ENCODE measurements around the gene CAPS. TPM values are rescaled to one million over a fixed set of nuclear protein-coding genes. Genes with fewer than 3 reads are reported as not detected.

Gene CAPS
- total and polyA plus RNA-seq, 4 donors, result 90.2 to 360 (median 223) TPM

DNA sequence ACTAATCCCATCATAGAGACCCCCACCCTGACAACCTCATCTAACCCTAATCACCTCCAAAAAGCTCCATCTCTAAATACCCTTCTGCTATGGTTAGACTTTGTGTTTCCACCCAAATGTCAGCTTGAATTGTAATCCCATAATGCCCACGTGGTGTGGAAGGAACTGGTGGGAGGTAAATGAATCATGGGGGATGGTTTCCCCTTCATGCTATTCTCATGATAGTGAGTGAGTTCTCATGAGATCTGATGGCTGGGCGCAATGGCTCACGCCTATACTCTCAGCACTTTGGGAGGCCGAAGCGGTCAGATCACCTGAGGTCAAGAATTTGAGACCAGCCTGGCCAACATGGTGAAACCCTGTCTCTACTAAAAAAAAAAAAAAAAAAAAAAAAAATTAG, 6.8 kb upstream of the CAPS start:
- Histone ChIP-seq H3K4me1 (ENCODE audit: control insufficient read depth in 5 of 5, insufficient read depth in 5 of 5, low read length in 5 of 5) (peaks cover 0 to 16% (median 0%) of the 10 kb centered on the region in 5 donors), H3K9me3 (ENCODE audit: control insufficient read depth in 4 of 4, insufficient read depth in 3 of 4, low read length in 3 of 4) (no peaks in the 10 kb centered on the region), H3K36me3 (ENCODE audit: control insufficient read depth in 4 of 4, insufficient read depth in 4 of 4, low read length in 4 of 4) (peaks cover 0 to 8% (median 3%) of the 10 kb centered on the region in 4 donors), H3K27me3 (ENCODE audit: control insufficient read depth in 3 of 3, insufficient read depth in 3 of 3, low read length in 2 of 3) (no peaks in the 10 kb centered on the region), H3K9ac (ENCODE audit: insufficient read depth in 1 of 2, low read length in 2 of 2) (no peak overlapping the region), H3K4me3 (no peak overlapping the region), H3K27ac (ENCODE audit: low read depth in 1 of 2, low read length in 1 of 2) (no peak overlapping the region)
- TF ChIP-seq, protein P1, sequence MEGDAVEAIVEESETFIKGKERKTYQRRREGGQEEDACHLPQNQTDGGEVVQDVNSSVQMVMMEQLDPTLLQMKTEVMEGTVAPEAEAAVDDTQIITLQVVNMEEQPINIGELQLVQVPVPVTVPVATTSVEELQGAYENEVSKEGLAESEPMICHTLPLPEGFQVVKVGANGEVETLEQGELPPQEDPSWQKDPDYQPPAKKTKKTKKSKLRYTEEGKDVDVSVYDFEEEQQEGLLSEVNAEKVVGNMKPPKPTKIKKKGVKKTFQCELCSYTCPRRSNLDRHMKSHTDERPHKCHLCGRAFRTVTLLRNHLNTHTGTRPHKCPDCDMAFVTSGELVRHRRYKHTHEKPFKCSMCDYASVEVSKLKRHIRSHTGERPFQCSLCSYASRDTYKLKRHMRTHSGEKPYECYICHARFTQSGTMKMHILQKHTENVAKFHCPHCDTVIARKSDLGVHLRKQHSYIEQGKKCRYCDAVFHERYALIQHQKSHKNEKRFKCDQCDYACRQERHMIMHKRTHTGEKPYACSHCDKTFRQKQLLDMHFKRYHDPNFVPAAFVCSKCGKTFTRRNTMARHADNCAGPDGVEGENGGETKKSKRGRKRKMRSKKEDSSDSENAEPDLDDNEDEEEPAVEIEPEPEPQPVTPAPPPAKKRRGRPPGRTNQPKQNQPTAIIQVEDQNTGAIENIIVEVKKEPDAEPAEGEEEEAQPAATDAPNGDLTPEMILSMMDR (IDR thresholded peaks at IDR 0.05; ENCODE audit: control extremely low read depth, extremely low read depth), result no peak
- no peak for ATAC-seq (ENCODE audit: insufficient read depth, low FRiP score)
- WGBS, 2 donors, result 65 to 71% methylated on average over 5 of the region's 5 CpGs
- no peak for DNase-seq

DNA sequence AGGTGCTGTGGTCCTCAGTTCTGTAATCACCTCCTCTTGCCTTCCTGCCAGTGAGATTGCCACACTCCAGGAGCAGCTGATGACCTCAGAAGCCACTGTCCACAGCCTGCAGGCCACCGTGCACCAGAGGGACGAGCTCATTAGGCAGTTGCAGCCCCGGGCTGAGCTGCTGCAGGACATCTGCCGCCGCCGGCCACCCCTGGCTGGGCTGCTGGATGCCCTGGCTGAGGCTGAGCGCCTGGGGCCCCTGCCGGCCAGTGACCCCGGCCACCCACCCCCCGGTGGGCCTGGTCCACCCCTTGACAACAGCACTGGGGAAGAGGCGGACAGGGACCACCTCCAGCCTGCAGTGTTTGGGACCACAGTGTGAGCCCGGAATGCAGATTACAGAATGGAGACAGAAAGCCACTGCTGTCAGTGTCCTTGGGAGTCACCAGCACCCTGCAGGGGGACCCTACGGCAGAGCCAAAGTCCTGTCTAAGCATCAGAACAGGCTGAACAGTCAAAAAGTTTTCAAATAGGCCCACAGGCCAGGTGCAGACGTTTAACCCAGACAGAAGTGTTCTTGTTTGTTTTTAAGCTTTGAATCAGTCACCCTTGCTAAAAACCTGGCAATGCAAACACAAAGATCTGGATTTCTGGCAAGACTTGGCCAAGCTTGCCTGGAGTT, 5.1 kb upstream of the CAPS start:
- Histone ChIP-seq H3K9me3 (ENCODE audit: control insufficient read depth in 4 of 4, insufficient read depth in 3 of 4, low read length in 3 of 4) (no peaks in the 10 kb centered on the region), H3K27ac (ENCODE audit: low read depth in 1 of 2, low read length in 1 of 2) (no peak overlapping the region), H3K4me3 (no peak overlapping the region), H3K27me3 (ENCODE audit: control insufficient read depth in 3 of 3, insufficient read depth in 3 of 3, low read length in 2 of 3) (no peaks in the 10 kb centered on the region), H3K9ac (ENCODE audit: insufficient read depth in 1 of 2, low read length in 2 of 2) (no peak overlapping the region), H3K4me1 (ENCODE audit: control insufficient read depth in 5 of 5, insufficient read depth in 5 of 5, low read length in 5 of 5) (peaks cover 0 to 10% (median 0%) of the 10 kb centered on the region in 5 donors), H3K36me3 (ENCODE audit: control insufficient read depth in 4 of 4, insufficient read depth in 4 of 4, low read length in 4 of 4) (peaks cover 0 to 8% (median 3%) of the 10 kb centered on the region in 4 donors)
- 82 to 83% methylated on average over 10 to 14 of the region's 14 CpGs for WGBS, 2 donors
- TF ChIP-seq, protein P1 (IDR thresholded peaks at IDR 0.05; ENCODE audit: control extremely low read depth, extremely low read depth), result no peak
- DNase-seq, result no peak
- no peak for ATAC-seq (ENCODE audit: insufficient read depth, low FRiP score)

DNA sequence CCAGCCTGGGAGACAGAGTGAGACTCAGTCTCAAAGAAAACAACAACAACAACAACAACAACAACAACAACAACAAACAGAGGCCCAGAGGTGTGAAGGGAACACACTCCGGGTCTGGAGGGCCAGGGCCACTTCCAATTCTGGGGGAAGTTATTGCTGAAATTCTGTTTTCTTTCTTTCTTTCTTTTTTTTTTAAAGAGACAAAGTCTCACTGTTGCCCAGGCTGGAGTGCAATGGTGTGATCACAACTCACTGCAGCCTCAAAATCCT, 3.5 kb upstream of the CAPS start:
- TF ChIP-seq, protein P1 (IDR thresholded peaks at IDR 0.05; ENCODE audit: control extremely low read depth, extremely low read depth), result no peak
- Histone ChIP-seq H3K4me3 (no peak overlapping the region), H3K9me3 (ENCODE audit: control insufficient read depth in 4 of 4, insufficient read depth in 3 of 4, low read length in 3 of 4) (no peaks in the 10 kb centered on the region), H3K36me3 (ENCODE audit: control insufficient read depth in 4 of 4, insufficient read depth in 4 of 4, low read length in 4 of 4) (peaks cover 0 to 13% (median 3%) of the 10 kb centered on the region in 4 donors), H3K27me3 (ENCODE audit: control insufficient read depth in 3 of 3, insufficient read depth in 3 of 3, low read length in 2 of 3) (no peaks in the 10 kb centered on the region), H3K4me1 (ENCODE audit: control insufficient read depth in 5 of 5, insufficient read depth in 5 of 5, low read length in 5 of 5) (peaks cover 0 to 9% (median 0%) of the 10 kb centered on the region in 5 donors), H3K27ac (ENCODE audit: low read depth in 1 of 2, low read length in 1 of 2) (no peak overlapping the region), H3K9ac (ENCODE audit: insufficient read depth in 1 of 2, low read length in 2 of 2) (no peak overlapping the region)
- DNase-seq, result no peak
- no peak for ATAC-seq (ENCODE audit: insufficient read depth, low FRiP score)
- WGBS, 2 donors, result 84 to 100% methylated on average over 1 of the region's 1 CpG

GRCh38 chr19:5911366-5911765, 2.7 kb upstream of the CAPS start:
- no peaks in the 10 kb centered on the region for H3K27me3 ChIP-seq (ENCODE audit: control insufficient read depth in 3 of 3, insufficient read depth in 3 of 3, low read length in 2 of 3)
- no peak overlapping the region for H3K4me3 ChIP-seq
- peaks cover 0 to 11% (median 4%) of the 10 kb centered on the region in 5 donors for H3K4me1 ChIP-seq (ENCODE audit: control insufficient read depth in 5 of 5, insufficient read depth in 5 of 5, low read length in 5 of 5)
- H3K27ac ChIP-seq (ENCODE audit: low read depth in 1 of 2, low read length in 1 of 2), result no peak overlapping the region
- H3K36me3 ChIP-seq (ENCODE audit: control insufficient read depth in 4 of 4, insufficient read depth in 4 of 4, low read length in 4 of 4), result peaks cover 0 to 19% (median 6%) of the 10 kb centered on the region in 4 donors
- DNase-seq, result no peak
- no peak for ATAC-seq (ENCODE audit: insufficient read depth, low FRiP score)
- WGBS, 2 donors, result 81 to 90% methylated on average over 1 of the region's 1 CpG
- no peak overlapping the region for H3K9ac ChIP-seq (ENCODE audit: insufficient read depth in 1 of 2, low read length in 2 of 2)
- no peaks in the 10 kb centered on the region for H3K9me3 ChIP-seq (ENCODE audit: control insufficient read depth in 4 of 4, insufficient read depth in 3 of 4, low read length in 3 of 4)
- TF ChIP-seq, protein P1 (IDR thresholded peaks at IDR 0.05; ENCODE audit: control extremely low read depth, extremely low read depth), result no peak
